NB4 (cell line): ENCODE results near the gene CAPSL.

Experiments used
- CTCF ChIP-seq: IDR thresholded peaks from one replicate; pipeline ENCODE4 v1.5.1; 2012; ENCODE audit warnings: low read depth, low read length
- MAX ChIP-seq: IDR thresholded peaks from 2 replicates; pipeline ENCODE4 v1.6.1; 2011; ENCODE audit warnings: low read depth, low read length
- POLR2A ChIP-seq: IDR thresholded peaks from 2 replicates; pipeline ENCODE4 v1.6.1; 2011; ENCODE audit warnings: mild to moderate bottlenecking; ENCODE audit not compliant: insufficient read length; ENCODE audit errors: extremely low read depth

DNA sequence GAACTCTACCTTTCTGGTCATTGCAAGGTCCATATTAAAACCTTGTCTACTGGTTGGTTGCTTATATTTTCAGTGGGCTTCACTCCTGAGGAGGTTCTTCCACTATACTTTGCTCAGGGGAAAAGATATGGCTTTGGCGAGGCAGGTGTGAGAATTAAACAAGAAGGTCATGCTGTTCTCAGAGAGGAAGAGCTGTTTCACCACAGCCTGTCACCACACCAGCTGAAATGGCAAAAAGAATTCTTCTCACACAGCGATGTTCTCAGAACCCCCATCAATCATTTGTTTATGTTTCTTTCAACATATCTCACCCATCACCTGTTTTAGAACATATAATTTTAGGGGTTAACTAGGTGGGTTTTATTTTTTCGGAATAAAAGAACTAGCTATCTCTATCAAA is 38.6 kb downstream of the CAPSL start:
- TF ChIP-seq MAX (no peak), CTCF (no peak), POLR2A (no peak)
